GM21825 (cell line): ENCODE data around the gene RELN.

Source experiments
- ATAC-seq: cut with Tn5 transposase; IDR thresholded peaks from one replicate; pipeline ENCODE4 v1.9.1; 2021; ENCODE audit warnings: mild to moderate bottlenecking, moderate library complexity; ENCODE audit not compliant: unreplicated experiment

The RELN gene

GRCh38 chr7:103437623-103438022, 551.8 kb downstream of the RELN start:
- no peak for ATAC-seq

GRCh38 chr7:103432712-103433111, 556.7 kb downstream of the RELN start:
- no peak for ATAC-seq

GRCh38 chr7:103425177-103425576, 564.3 kb downstream of the RELN start:
- no peak for ATAC-seq

GRCh38 chr7:103423467-103424179, 565.8 kb downstream of the RELN start:
- ATAC-seq, result no peak
